SHP77 treated with DMSO at 0.1 percent for 48 hours (cell line): ENCODE results near the gene EPC1.
"Not testable (repeated sequence)": the region's sequence is repeated elsewhere in the genome, so short reads cannot be mapped to it uniquely, and the experiment has no call there.

Experiments
- DNase-seq: peaks from one replicate; lab custom pipeline; 2025; lab: John Stamatoyannopoulos, UW

The EPC1 gene

DNA sequence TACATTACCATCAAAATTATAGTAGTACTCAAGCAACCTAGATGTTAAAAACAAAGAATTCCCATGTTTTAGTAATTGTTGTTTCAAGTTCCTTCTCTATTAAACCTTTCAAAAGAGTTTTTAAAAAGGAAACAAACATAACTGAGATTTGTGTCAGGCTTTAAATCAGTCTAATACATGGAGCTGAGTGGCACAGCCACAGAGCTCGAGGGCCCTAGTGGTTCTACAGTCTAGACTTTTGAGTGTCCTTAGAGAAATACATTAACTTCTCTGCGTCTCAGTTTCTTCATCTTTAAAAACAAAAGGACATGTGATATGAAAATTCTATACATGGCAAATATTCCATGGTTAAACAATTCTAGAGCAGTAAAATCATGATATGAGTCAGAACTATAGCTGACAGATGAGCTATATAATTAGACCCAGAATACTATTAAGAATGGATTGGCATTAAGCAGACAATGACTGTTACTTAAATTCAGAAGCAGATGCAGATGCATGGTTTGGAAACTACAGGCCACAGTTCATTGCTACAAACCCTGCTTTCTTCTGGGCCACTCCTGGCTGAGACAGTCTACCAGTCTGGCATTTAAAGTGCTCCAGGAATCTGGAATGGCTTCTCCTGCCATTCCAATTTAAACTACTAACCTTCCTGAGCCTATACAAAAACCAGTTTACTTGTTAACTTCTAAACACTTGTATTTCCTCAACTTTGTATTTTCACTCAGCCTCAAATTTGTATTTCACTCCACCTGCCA, 77.4 kb downstream of the EPC1 start:
- DNase-seq = no peak

DNA sequence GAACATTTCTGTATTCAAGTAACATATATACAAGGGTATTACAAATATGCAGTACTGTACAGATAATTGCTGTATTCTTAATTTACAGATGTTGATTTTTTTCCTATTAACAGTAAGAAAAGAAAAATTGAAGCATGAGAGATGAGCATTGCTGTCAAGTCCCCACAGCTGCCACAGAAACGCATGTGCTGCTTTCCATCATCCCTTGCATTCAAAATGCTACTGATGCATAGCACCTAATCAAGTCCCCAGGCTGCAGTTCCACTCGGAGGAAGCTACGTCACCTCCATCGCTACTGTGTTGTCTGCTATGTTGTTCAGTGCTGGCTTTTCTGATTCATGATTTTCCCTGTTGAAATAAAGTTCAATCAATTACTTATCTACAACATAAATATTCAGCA, 78.2 kb downstream of the EPC1 start:
- DNase-seq = no peak

DNA sequence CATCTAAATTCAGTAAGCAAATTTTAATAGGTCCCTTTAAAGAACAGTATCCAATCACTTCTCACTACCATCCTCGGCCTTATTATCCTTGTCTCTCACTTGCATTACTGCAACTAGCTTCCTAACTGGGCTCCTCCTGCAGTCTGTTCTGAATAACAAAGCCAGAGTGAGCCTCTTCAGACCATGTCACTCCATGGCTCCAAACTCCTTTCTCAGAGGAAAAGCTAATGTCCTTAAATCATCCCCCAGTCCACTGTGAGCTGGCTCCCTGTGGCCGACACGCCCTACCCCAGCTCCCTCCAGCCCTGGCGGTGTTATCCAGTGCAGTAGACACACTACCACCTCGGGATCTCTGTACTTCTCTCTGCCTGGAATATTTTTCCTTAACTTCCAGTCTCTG, 80.0 kb downstream of the EPC1 start:
- no peak for DNase-seq

DNA sequence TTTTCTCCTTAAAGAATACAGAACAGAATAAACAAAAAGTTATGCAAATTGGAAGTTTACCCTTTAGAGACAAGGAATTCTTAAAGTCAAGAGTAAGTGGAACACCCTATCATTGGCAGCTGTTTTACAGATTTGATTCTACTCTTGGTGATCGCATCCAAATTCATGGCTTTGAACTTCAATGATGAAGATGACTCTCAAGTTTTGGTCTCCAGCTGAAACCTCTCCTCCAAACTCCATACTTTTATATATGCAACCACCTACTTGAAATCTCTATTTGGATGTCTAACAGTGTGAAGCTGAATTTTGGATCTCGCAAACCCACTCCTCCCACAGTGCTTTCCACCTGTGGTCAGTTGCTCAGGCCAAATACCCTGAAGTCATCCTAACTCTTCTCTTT, 80.4 kb downstream of the EPC1 start:
- no peak for DNase-seq

GRCh38 chr10:32265756-32266155, 81.2 kb downstream of the EPC1 start:
- DNase-seq = no peak

DNA sequence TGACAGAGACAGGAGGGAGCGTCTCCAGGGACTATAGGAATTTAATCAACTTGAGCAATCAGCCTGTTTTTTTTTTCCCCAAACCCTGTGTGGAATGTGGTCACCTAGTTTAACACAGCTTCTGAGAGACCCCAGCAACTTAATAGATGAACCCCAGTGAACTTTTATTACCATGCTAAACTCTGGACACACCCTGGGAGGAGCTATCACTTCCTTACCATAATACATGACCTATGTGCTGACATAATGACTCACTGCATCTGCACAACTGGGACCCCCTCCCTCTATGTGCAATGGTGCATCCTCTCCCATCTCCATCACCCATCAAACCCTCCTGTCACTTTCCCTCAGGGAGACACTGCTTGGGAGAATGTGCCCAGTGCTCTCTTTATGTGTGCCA, 83.7 kb downstream of the EPC1 start:
- DNase-seq = no peak

DNA sequence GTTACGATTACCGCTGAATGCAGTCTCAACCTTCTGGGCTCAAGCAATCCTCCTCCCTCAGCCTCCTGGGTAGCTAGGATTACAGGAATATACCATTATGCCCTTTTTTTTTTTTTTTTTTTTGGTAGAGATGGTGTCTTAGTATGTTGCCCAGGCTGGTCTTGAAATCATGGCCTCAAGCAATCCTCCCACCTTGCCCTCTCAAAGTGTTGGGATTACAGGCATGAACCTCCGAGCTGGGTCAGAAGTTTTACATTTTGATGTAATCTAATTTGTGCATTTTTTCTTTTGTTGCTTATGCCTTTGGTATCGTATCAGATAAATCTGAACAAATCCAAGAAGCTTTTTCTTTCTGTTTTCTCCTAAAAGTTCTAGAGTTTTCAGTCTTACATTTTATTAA, 87.4 kb downstream of the EPC1 start:
- no peak for DNase-seq

DNA sequence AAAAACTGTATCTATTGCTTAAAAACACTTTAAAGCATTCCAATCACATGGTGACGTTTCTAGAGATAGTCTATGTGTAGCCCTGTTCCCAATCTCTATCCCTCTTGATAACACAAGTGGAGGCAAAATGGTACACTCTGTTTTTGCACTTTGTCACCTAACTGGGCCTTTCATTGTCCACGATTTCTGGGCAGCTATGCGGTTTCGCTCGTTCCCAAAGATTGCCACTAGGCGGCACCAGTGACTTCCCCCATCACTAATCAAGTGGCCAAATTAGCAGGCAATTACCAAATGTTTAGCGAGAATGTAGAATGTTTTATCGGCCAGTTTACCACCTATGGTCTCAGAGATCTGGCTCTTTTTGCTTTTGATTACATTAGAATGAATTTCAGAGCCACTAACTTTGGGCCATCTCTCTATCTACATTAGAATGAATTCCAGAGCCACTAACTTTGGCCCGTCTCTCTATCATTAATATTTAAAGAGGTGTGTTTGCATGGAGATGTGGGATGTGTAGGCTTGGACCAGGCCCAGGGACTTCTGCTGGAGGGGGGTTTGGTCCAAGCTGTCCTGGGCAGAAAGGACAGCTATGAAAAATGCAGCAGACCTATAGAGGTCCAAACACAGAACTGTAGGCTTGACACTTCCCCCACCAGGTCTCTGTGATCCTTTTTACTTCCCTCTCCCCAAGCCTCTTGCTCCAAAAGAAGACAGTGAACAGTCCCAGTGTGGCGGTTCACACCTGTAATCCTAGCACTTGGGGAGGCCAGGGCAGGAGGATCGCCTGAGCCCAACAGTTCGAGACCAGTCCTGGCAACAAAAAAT, 90.1 kb downstream of the EPC1 start:
- DNase-seq = no peak

DNA sequence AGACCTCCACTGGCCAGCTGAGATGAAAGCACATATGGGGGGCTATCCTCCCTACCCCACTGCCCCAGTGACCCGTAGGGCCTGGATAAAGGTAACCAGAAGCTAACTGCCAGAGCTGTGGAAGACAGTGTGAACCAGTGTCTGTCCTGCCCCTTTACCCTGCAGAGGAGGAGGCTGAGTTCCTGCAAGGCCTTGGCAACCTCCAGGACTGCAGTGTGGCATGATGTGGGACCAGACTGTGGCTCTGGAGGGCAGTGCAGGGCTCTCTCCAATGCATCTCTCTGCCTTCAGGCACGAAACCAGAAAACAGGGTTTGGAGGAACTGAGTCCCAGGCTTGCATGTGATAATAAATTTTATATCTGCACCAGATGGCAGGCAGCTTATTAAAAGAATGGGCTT, 93.1 kb downstream of the EPC1 start:
- no peak for DNase-seq

DNA sequence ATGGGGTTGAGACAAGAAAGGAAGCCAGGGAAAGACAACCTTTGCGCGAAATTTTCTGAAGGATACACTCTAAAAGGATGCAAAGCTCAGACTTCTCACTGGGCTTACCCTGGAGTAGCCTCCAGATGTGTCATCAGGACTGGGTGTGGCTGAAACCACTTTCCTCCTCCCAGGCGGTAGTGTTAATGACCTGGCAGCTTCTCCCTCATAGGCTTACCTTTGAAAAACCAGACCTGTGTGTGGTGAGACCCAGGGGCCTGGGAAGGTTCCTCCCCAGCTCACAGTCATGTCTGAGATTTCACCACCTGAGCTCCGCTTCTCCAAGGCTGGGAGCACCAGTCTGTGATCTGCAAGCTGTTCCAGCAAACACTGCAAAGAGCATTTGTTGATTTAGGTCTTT, 93.7 kb downstream of the EPC1 start:
- DNase-seq = no peak

- DNase-seq = not testable (repeated sequence)
Observed at GRCh38 chr10:32250489-32250888, 96.5 kb downstream of the EPC1 start.

- DNase-seq = no peak
Observed at GRCh38 chr10:32246685-32247084, 100.3 kb downstream of the EPC1 start.

GRCh38 chr10:32245760-32246159, 101.2 kb downstream of the EPC1 start:
- no peak for DNase-seq

DNA sequence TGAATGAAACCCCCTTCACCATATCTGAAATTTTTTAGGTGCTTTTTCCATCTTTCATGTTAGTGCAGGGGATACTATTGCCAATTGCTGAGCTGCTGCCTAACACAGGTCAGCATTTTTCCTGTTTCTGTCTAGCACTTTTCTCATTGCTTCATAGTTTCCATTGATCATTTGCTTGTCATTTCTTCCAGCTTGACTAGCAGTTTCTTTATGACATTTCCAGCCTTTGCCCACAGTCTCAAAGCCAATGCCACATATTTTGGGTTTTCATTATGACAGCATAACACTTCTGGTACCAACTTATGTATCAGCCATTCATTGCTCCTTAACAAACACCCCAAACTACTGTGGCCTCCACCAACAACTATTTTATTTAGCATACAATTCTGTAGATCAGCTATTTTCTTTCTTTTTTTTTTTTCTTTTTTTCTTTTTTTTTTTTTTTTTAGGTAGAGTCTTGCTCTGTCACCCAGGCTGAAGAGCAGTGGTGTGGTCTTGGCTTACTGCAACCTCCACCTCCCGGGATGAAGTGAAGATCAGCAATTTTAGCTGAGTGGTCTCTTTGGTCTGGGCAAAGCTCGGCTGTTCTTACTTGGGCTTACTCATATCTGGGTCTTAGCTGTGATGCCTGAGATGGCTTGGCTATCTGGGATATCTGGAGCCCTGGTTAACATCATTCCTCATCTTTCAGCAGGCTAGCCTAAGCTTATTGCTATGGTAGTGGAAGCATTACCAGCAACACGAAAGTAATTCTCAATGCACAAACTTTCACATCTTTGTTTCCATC, 102.3 kb downstream of the EPC1 start:
- no peak for DNase-seq

DNA sequence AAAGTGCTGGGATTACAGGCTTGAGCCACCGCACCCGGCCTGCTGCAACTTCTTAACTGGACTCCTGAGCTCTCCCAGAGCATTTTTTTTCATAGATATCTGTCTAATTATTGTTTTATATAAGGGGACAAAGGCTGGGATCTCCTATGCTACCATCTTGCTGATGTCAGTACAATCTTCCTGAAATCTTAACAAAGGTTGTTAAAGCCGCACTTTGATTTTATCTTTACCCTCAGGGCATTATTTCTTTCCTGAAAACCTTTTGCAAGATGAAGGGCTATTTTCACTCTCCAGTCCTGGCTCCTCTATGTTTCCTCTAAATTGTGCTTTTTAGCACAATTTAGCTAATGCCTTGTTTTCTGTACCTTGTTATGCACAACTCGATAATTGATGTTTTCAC, 102.9 kb downstream of the EPC1 start:
- DNase-seq = no peak

DNA sequence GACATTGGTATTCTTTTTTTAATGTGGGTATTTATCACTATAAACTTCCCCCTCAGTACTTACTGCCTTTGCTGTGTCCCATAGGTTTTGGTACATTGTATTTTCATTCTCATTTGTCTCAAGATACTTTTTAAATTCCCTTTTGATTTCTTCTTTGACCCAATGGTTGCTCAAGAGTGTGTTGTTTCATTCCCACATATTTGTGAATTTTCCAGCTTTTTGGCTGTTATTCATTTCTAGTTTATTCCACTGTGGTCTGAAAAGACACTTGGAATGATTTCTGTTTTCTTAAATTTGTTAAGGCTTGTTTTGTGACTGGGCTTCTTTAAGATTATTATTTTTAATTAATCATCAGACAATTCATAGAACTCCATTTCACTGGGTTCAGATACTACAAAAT, 105.0 kb downstream of the EPC1 start:
- DNase-seq = no peak

GRCh38 chr10:32240471-32240870, 106.5 kb downstream of the EPC1 start:
- no peak for DNase-seq

GRCh38 chr10:32239769-32240168, 107.2 kb downstream of the EPC1 start:
- DNase-seq = no peak

GRCh38 chr10:32237644-32238345, 109.2 kb downstream of the EPC1 start:
- DNase-seq = no peak

DNA sequence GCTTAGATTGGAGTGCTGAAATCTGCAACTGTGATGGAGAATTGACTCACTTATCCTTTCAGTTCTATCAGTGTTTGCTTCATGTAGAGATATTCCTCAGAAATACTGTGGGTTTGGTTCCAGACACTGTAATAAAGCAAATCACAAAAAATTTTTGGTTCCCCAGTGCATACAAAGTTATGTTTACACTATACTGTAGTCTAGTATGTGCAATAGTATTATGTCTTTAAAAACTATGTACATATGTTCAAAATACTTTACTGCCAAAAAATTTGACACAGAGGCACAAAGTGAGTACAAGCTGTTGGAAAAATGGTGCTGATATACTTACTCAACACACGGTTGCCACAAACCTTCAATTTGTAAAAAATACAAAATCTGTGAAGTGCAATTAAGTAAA, 112.5 kb downstream of the EPC1 start:
- DNase-seq = no peak

GRCh38 chr10:32233375-32233774, 113.6 kb downstream of the EPC1 start:
- DNase-seq = not testable (repeated sequence)

DNA sequence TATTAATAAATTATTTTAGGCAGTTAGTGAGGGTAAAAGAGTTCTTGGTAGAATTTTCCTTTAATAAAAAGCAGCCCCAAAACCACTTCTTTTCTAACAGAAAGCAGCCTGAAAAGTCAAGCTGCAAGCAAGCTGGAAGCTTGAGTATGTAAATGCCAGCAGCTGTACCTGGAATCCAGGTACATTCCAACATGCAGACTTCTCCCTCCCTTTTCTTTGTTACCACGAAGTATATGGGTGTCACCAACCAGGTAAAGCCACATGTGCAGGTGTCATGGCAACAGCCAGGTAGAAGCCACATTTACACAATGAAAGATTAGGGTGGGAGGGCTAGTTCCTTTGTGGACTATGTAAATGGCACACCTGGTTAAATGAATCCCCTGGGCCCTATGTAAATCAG, 114.6 kb downstream of the EPC1 start:
- no peak for DNase-seq
